ENCODE data around the gene MOBP.

The MOBP gene

GRCh38 chr3:39428745-39429201 lies 38.7 kb upstream of the MOBP start:
- no peak overlapping the region for H3K4me3 ChIP-seq (ENCODE audit: low read length)
- no peak for DNase-seq (ENCODE audit: low read depth)
- TF ChIP-seq CTCF (conservative IDR thresholded peaks at IDR 0.05; ENCODE audit: low read depth, low read length): no peak

GRCh38 chr3:39429466-39429865 lies 38.0 kb upstream of the MOBP start:
- TF ChIP-seq CTCF (conservative IDR thresholded peaks at IDR 0.05; ENCODE audit: low read depth, low read length): no peak
- H3K4me3 ChIP-seq (ENCODE audit: low read length): no peak overlapping the region
- DNase-seq (ENCODE audit: low read depth): no peak

- H3K4me3 ChIP-seq (ENCODE audit: low read length): no peak overlapping the region
- DNase-seq (ENCODE audit: low read depth): no peak
- TF ChIP-seq CTCF (conservative IDR thresholded peaks at IDR 0.05; ENCODE audit: low read depth, low read length): no peak
Observed at GRCh38 chr3:39432342-39432741, 35.1 kb upstream of the MOBP start.

GRCh38 chr3:39433642-39434041 lies 33.8 kb upstream of the MOBP start:
- no peak for TF ChIP-seq CTCF (conservative IDR thresholded peaks at IDR 0.05; ENCODE audit: low read depth, low read length)
- no peak for DNase-seq (ENCODE audit: low read depth)
- H3K4me3 ChIP-seq (ENCODE audit: low read length): no peak overlapping the region

GRCh38 chr3:39434574-39434973 lies 32.9 kb upstream of the MOBP start:
- TF ChIP-seq CTCF (conservative IDR thresholded peaks at IDR 0.05; ENCODE audit: low read depth, low read length): no peak
- H3K4me3 ChIP-seq (ENCODE audit: low read length): no peak overlapping the region
- no peak for DNase-seq (ENCODE audit: low read depth)

GRCh38 chr3:39435006-39435748 lies 32.3 kb upstream of the MOBP start:
- TF ChIP-seq CTCF (conservative IDR thresholded peaks at IDR 0.05; ENCODE audit: low read depth, low read length): no peak
- no peak for DNase-seq (ENCODE audit: low read depth)
- no peak overlapping the region for H3K4me3 ChIP-seq (ENCODE audit: low read length)

GRCh38 chr3:39438880-39439279 lies 28.6 kb upstream of the MOBP start:
- H3K4me3 ChIP-seq (ENCODE audit: low read length): no peak overlapping the region
- DNase-seq (ENCODE audit: low read depth): no peak
- TF ChIP-seq CTCF (conservative IDR thresholded peaks at IDR 0.05; ENCODE audit: low read depth, low read length): no peak

Data from retinal pigment epithelial cell (primary cell).